Chondrocyte (in vitro differentiated cells): Measurements from ENCODE around the gene POGLUT3. TPM values are rescaled to one million over a fixed set of nuclear protein-coding genes. Genes with fewer than 3 reads are reported as not detected.

ENCODE experiments used
- DNase-seq: peaks from one replicate; pipeline ENCODE4 v3.0.0; 2021; ENCODE audit warnings: mixed read lengths, low spot score
- H3K27ac Mint-ChIP-seq: one replicate; pipeline ENCODE4 v1.8.0; 2021; ENCODE audit warnings: mild to moderate bottlenecking, moderate library complexity, mixed read lengths; ENCODE audit not compliant: unreplicated experiment
- H3K27me3 Mint-ChIP-seq: 2 replicates; pipeline ENCODE4 v1.8.0; 2021; ENCODE audit warnings: low read depth, mixed read lengths
- H3K36me3 Mint-ChIP-seq: 2 replicates; pipeline ENCODE4 v1.8.0; 2021; ENCODE audit warnings: low read depth, mixed read lengths
- H3K4me1 Mint-ChIP-seq: 2 replicates; pipeline ENCODE4 v1.8.0; 2021; ENCODE audit warnings: low read depth, mild to moderate bottlenecking, mixed read lengths
- H3K4me3 Mint-ChIP-seq: one replicate; pipeline ENCODE4 v1.8.0; 2021; ENCODE audit warnings: mild to moderate bottlenecking, moderate library complexity, mixed read lengths; ENCODE audit not compliant: unreplicated experiment
- H3K9me3 Mint-ChIP-seq: 2 replicates; pipeline ENCODE4 v1.8.0; 2021; ENCODE audit warnings: low read depth, mixed read lengths
- total RNA-seq: library from RNA; stranded (reverse); gene quantifications from 3 replicates; pipeline ENCODE4 v1.2.1, GENCODE V29; 2021
- TF ChIP-seq, protein P1 (sequence below): fragments of 200-600 bp; sonication (generic); IDR thresholded peaks from 2 replicates; pipeline ENCODE4 v1.5.0; 2021; ENCODE audit warnings: antibody characterized with exemption, mild to moderate bottlenecking, moderate library complexity

POGLUT3 gene
- total RNA-seq, 1 donor from 2014 or later, result 60.0 TPM

DNA sequence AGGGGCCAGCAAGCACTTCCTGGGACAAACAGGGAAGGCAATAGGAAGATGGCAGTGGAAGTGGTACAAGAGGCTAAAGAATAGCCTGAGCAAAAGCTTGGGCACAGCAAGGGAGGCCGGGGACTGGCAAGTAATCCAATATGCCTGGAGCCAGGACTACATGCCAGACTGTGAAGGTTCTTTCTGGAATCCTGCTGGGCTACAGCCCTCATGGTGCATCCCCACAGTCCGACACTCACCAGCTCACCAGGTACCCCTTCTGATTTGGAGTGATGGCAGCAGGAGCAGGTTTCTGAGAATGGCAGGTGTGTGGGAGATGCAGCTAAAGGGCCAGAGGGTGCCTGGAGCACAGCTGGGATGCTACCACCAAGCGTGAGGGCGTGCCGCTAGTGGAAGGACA is 32.2 kb upstream of the POGLUT3 start:
- TF ChIP-seq, protein P1, sequence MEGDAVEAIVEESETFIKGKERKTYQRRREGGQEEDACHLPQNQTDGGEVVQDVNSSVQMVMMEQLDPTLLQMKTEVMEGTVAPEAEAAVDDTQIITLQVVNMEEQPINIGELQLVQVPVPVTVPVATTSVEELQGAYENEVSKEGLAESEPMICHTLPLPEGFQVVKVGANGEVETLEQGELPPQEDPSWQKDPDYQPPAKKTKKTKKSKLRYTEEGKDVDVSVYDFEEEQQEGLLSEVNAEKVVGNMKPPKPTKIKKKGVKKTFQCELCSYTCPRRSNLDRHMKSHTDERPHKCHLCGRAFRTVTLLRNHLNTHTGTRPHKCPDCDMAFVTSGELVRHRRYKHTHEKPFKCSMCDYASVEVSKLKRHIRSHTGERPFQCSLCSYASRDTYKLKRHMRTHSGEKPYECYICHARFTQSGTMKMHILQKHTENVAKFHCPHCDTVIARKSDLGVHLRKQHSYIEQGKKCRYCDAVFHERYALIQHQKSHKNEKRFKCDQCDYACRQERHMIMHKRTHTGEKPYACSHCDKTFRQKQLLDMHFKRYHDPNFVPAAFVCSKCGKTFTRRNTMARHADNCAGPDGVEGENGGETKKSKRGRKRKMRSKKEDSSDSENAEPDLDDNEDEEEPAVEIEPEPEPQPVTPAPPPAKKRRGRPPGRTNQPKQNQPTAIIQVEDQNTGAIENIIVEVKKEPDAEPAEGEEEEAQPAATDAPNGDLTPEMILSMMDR, result no peak
- no peaks in the 10 kb centered on the region for H3K9me3 Mint-ChIP-seq
- no peaks in the 10 kb centered on the region for H3K36me3 Mint-ChIP-seq
- DNase-seq, result no peak
- H3K27ac Mint-ChIP-seq, result no peak overlapping the region
- no peaks in the 10 kb centered on the region for H3K27me3 Mint-ChIP-seq
- H3K4me1 Mint-ChIP-seq, result no peaks in the 10 kb centered on the region
- H3K4me3 Mint-ChIP-seq, result no peak overlapping the region

DNA sequence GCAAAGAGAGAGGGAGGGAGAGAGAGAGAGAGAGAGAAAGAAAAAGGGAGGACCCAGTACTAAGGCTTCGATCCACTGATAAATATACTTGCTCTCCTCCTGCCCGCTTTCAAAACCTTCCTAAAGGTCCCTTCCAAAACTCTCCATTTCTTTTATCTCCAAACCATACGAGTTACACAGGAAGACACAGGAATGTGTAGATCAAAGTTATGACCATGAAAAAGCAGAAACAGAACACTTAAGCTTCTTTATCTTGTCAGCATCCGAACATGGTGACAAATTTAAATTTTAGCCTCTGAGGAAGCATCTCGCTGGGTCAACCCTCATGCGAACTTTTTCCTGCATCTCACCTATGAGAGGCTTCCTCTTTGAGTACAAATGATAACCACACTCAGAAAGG is 29.2 kb upstream of the POGLUT3 start:
- Mint-ChIP-seq H3K4me3 (no peak overlapping the region), H3K4me1 (no peaks in the 10 kb centered on the region), H3K9me3 (no peaks in the 10 kb centered on the region), H3K27me3 (no peaks in the 10 kb centered on the region), H3K27ac (no peak overlapping the region), H3K36me3 (no peaks in the 10 kb centered on the region)
- DNase-seq, result no peak
- TF ChIP-seq, protein P1, result no peak

DNA sequence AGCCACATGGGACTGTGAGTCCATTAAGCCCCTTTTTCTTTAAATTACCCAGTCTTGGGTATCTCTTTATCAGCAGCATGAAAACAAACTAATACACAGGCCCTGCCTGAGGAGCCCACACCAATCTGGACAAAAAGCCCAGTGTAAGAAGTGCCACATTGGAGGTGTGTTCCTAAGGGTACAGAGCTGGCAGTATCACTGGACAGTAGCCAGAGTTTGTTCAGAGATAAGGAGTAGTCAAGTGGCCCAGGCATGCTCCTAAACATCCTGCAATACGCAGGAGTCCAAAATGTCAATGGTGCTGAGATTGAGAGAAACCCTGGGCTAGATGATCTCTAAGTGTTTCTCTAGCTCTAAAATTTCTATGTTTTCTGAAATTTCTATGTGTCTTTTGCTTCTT is 27.0 kb upstream of the POGLUT3 start:
- H3K36me3 Mint-ChIP-seq, result no peaks in the 10 kb centered on the region
- no peak for DNase-seq
- H3K4me1 Mint-ChIP-seq, result no peaks in the 10 kb centered on the region
- no peak overlapping the region for H3K27ac Mint-ChIP-seq
- H3K9me3 Mint-ChIP-seq, result no peaks in the 10 kb centered on the region
- TF ChIP-seq, protein P1, result no peak
- H3K4me3 Mint-ChIP-seq, result no peak overlapping the region
- H3K27me3 Mint-ChIP-seq, result no peaks in the 10 kb centered on the region

DNA sequence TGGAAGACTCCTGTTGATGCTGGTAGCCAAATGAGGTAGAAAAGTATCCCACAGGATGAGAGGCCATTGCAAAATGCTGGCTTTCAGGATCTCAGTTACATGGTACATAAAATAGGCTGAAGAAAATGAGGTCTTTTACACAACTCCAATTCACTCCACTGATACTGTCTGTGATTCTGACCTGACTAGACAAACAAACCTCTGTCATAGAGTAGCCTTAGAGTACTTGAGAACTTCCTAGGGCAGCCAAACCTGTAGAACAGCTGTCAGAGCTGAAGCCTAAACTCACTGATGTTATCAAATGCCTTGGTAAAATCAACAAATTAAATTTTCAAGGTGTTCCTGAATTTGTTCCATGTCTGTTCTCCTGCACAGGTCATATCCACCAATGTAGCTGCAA is 26.2 kb upstream of the POGLUT3 start:
- no peaks in the 10 kb centered on the region for H3K9me3 Mint-ChIP-seq
- TF ChIP-seq, protein P1, result no peak
- DNase-seq, result no peak
- no peak overlapping the region for H3K27ac Mint-ChIP-seq
- H3K4me3 Mint-ChIP-seq, result no peak overlapping the region
- H3K27me3 Mint-ChIP-seq, result no peaks in the 10 kb centered on the region
- no peaks in the 10 kb centered on the region for H3K36me3 Mint-ChIP-seq
- H3K4me1 Mint-ChIP-seq, result no peaks in the 10 kb centered on the region

DNA sequence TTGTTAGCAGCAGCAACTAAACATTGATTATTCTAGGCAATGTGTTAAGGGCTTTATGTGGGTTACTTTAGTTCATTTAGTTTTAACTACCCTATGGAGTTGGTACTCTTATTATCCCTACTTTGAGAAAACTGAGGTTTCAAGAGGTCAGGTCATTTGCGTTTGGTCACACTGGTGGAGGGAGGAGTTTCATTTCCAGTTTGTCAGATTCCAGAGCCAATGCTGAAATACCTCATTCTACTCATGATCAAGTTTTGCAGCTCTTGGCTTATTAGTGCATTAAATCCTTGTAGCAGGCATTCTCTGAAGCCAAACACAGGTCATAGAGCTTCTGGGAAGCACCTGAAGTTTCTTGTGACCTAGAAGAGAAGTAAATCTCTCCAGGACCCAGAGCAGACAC is 24.1 kb upstream of the POGLUT3 start:
- H3K9me3 Mint-ChIP-seq, result no peaks in the 10 kb centered on the region
- DNase-seq, result no peak
- H3K27me3 Mint-ChIP-seq, result no peaks in the 10 kb centered on the region
- H3K36me3 Mint-ChIP-seq, result no peaks in the 10 kb centered on the region
- H3K4me3 Mint-ChIP-seq, result no peak overlapping the region
- no peaks in the 10 kb centered on the region for H3K4me1 Mint-ChIP-seq
- no peak overlapping the region for H3K27ac Mint-ChIP-seq
- TF ChIP-seq, protein P1, result no peak
